Measurements from ENCODE around the gene KPNA1. TPM values are rescaled to one million over a fixed set of nuclear protein-coding genes. Genes with fewer than 3 reads are reported as not detected.

The KPNA1 gene
- polyA plus RNA-seq, 6 donors from 2014 or later: 31.5 to 44.1 (median 34.5) TPM

DNA sequence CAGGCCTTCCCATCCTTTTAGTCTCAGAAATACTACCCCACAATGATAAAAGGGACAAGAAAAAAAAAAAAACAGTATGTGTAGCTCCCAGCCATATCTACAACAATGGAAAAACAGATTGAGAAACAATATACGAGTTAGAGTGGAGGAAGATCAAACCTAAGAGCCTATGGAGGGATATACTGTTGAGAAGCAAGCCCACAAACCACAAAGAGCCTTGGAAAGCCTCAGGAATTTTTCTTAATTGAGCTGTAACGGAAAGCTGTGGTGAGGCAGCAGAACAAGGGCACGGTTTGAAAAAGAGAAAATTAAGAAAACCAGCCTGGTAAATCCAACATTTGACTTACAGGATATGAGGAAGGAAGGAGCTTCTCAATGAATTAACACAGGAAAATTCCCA lies 21.4 kb downstream of the KPNA1 start:
- H3K27me3 Mint-ChIP-seq: no peaks in the 10 kb centered on the region
- H3K36me3 Mint-ChIP-seq: peaks cover 15 to 16% of the 10 kb centered on the region in 2 donors
- peak overlapping the region in 1 of 6 donors; percentile 43 for H3K27ac Mint-ChIP-seq
- H3K4me1 Mint-ChIP-seq: peaks cover 4 to 8% (median 4%) of the 10 kb centered on the region in 3 donors
- DNase-seq: no peak
- H3K4me3 Mint-ChIP-seq: no peak overlapping the region
- no peak for ATAC-seq (ENCODE audit: low read depth in 2 of 2)
- H3K9me3 Mint-ChIP-seq: no peaks in the 10 kb centered on the region

DNA sequence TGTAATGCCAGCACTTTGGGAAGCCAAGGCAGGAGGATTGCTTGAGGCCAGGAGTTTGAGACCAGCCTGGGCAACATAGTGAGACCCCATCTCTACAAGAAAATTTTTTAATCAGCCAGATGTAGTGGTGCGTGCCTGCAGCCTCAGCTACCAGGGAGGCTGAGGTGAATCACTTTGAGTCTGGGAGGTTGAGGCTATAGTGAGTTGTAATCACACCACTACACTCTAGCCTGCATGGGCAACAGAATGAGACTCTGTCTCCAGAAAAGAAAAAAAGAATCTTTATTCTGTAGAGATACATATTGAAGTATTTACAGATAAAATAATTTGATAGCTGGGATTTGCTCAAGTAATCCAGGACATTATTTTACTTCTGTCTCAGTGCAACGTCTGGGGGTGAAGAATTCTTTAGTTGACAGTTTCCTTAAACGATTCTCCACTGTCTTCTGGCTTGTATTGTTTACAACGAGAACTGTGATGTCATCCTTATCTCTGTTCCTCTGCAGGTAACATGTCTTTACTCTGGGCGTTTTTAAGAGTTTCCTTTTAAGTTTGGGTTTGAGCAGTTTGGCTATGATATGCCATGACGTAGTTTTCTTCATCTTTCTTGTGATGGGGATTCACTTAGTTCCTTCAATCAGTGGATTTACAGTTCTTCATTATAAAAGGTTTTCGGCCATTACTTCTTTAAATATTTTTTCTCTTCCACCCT lies 26.3 kb downstream of the KPNA1 start:
- H3K4me1 Mint-ChIP-seq: peaks cover 0 to 8% (median 7%) of the 10 kb centered on the region in 3 donors
- H3K9me3 Mint-ChIP-seq: no peaks in the 10 kb centered on the region
- H3K27me3 Mint-ChIP-seq: no peaks in the 10 kb centered on the region
- H3K4me3 Mint-ChIP-seq: no peak overlapping the region
- peak overlapping the region in 1 of 6 donors; percentile 36 for H3K27ac Mint-ChIP-seq
- no peak for ATAC-seq (ENCODE audit: low read depth in 2 of 2)
- DNase-seq: no peak
- H3K36me3 Mint-ChIP-seq: peaks cover 4 to 14% of the 10 kb centered on the region in 2 donors

DNA sequence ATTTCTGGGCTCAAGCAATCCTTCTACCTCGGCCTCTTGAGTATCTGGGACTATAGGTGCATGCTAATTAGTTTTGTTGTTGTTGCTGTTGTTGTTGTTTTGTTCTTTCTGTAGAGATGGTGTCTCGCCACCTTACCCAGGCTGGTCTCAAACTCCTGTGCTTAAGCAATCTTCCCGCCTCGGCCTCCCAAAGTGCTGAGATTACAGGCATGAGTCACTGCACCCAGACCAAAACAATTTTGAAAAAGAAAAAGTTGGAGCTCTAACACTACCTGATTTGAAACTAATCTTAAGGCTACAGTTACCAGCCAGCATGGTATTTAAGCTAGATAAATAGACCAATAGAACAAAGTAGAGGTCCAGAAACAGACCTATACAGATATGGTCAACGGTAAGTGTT lies 29.8 kb downstream of the KPNA1 start:
- no peaks in the 10 kb centered on the region for H3K9me3 Mint-ChIP-seq
- ATAC-seq (ENCODE audit: low read depth in 2 of 2) (no peak), DNase-seq (no peak)
- H3K4me1 Mint-ChIP-seq: peaks cover 13 to 21% (median 18%) of the 10 kb centered on the region in 3 donors
- H3K36me3 Mint-ChIP-seq: peaks cover 4 to 5% of the 10 kb centered on the region in 2 donors
- H3K4me3 Mint-ChIP-seq: no peak overlapping the region
- no peak overlapping the region for H3K27ac Mint-ChIP-seq
- H3K27me3 Mint-ChIP-seq: no peaks in the 10 kb centered on the region

DNA sequence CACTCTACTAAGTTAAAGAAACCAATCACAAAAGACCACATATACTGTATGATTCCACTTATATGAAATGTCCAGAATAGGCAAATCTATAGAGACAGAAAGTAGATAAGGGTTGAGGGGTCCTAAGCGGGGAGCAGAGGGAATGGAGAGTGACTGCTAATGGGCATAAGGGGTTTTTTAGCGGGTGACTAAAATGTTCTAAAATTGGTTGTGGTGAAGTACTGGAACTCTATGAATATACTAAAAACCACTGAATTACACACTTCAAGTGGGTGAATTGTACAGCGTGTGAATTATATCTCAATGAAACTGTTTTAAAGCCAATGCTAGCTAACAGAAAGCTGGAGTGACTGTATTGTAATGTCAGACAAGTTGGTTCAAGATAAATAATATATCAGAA lies 33.3 kb downstream of the KPNA1 start:
- Mint-ChIP-seq H3K4me3 (no peak overlapping the region), H3K27ac (peak overlapping the region in 3 of 6 donors; percentile 74 to 97 (median 79)), H3K36me3 (peaks cover 0 to 4% of the 10 kb centered on the region in 2 donors), H3K9me3 (no peaks in the 10 kb centered on the region), H3K27me3 (no peaks in the 10 kb centered on the region), H3K4me1 (peaks cover 21 to 33% (median 25%) of the 10 kb centered on the region in 3 donors)
- DNase-seq (no peak), ATAC-seq (ENCODE audit: low read depth in 2 of 2) (no peak)

DNA sequence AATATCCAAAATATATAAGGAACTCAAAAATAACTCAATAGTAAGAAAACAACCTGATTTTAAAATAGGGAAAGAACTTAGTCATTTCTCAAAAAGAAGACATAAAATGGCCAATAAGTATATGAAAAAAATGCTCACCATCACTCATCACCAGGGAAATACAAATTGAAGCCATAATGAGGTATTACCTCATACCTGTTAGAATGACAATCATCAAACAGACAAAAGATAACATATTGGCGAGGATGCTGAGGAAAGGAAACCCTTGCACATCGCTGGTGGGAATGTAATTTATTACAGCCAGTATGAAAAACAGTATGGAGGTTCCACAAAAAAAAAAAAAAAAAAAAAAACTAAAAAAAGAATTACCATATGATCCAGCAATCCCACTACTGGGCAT lies 38.2 kb downstream of the KPNA1 start:
- Mint-ChIP-seq H3K36me3 (peaks cover 0 to 5% of the 10 kb centered on the region in 2 donors), H3K27me3 (no peaks in the 10 kb centered on the region), H3K9me3 (no peaks in the 10 kb centered on the region), H3K4me3 (no peak overlapping the region), H3K27ac (peak overlapping the region in 1 of 6 donors; percentile 10), H3K4me1 (peaks cover 26 to 67% (median 54%) of the 10 kb centered on the region in 3 donors)
- no peak for ATAC-seq (ENCODE audit: low read depth in 2 of 2)
- no peak for DNase-seq

DNA sequence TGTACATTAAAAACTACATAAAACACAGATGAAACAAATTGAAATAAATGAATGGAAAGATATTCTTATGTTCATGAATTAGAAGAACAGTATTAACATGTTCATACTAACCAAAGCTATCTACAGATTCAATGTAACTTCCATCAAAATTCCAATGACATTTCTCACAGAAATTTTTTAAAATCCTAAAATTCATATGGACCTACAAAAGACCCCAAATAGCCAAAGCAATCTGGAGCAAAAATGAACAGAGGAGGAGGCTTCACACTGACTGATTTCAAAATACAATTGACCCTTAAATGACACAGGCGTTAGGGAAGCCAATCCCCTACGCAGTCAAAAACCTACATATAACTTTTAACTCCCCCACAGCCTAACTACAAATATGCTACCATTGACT lies 39.4 kb downstream of the KPNA1 start:
- Mint-ChIP-seq H3K27me3 (no peaks in the 10 kb centered on the region), H3K4me1 (peaks cover 26 to 73% (median 55%) of the 10 kb centered on the region in 3 donors), H3K27ac (peak overlapping the region in 1 of 6 donors; percentile 44), H3K36me3 (peaks cover 0 to 5% of the 10 kb centered on the region in 2 donors), H3K9me3 (peaks cover 0 to 2% (median 0%) of the 10 kb centered on the region in 7 donors), H3K4me3 (no peak overlapping the region)
- ATAC-seq (ENCODE audit: low read depth in 2 of 2): no peak
- no peak for DNase-seq

DNA sequence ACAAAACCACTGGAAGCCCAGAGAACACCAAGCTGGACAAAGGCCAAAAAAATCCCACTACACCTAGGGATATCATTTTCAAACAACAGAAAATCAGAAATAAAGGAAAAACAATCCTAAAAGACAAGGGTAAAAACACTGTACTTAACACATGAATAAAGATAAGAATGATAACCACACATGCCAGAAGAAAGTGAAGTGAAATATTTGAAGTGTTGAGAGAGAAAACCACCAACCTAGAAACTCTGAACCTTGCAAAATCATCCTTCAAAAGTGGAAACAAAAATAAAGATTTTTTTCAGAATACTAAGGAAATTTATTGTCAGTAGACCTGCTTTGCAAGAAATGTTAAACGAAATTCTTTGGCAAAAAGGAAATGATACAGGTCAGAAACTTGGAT lies 45.1 kb downstream of the KPNA1 start:
- peaks cover 31 to 58% (median 38%) of the 10 kb centered on the region in 3 donors for H3K4me1 Mint-ChIP-seq

DNA sequence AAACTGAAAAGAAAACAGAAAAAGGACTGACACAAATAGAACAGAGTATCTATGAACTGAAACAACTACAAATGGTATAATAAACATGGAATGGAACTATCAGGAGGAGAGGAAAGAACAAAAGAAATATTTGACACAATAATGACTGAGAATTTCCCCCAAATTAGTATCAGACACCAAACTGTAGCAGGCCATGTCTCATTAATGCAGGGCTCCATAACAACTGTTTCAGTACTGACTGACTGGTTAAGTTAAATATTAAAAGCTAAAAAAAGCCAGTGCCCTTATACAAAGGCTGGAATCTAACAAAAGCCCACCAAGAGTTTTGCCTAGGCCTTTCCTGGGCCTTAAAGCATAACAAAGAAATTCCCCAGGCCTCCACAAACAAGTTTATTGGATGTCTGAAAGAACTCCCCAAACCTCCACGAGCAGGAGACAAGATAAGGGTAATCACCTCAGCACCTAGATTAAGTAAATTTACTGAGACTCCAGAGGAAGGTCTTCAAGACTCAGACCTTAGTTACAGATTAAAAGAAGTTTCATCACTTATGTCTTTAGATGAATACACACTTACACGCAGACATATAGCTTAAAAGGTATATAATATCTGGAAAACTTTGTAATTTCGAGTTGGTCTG lies 45.7 kb downstream of the KPNA1 start:
- peaks cover 27 to 51% (median 32%) of the 10 kb centered on the region in 3 donors for H3K4me1 Mint-ChIP-seq
- no peak overlapping the region for H3K4me3 Mint-ChIP-seq
- H3K36me3 Mint-ChIP-seq: peaks cover 0 to 10% of the 10 kb centered on the region in 2 donors
- H3K27ac Mint-ChIP-seq: peak overlapping the region in 5 of 6 donors; percentile 35 to 82 (median 60)
- H3K27me3 Mint-ChIP-seq: no peaks in the 10 kb centered on the region
- DNase-seq: no peak
- ATAC-seq (ENCODE audit: low read depth in 2 of 2): no peak
- H3K9me3 Mint-ChIP-seq: peaks cover 0 to 2% (median 0%) of the 10 kb centered on the region in 7 donors

More for the DNA sequence above, 45.1 kb downstream of the KPNA1 start:
- peaks cover 0 to 2% (median 0%) of the 10 kb centered on the region in 7 donors for H3K9me3 Mint-ChIP-seq
- no peak overlapping the region for H3K4me3 Mint-ChIP-seq
- DNase-seq: no peak
- ATAC-seq (ENCODE audit: low read depth in 2 of 2): no peak
- H3K27me3 Mint-ChIP-seq: no peaks in the 10 kb centered on the region
- peaks cover 0 to 10% of the 10 kb centered on the region in 2 donors for H3K36me3 Mint-ChIP-seq
- peak overlapping the region in 4 of 6 donors; percentile 36 to 69 (median 59) for H3K27ac Mint-ChIP-seq

DNA sequence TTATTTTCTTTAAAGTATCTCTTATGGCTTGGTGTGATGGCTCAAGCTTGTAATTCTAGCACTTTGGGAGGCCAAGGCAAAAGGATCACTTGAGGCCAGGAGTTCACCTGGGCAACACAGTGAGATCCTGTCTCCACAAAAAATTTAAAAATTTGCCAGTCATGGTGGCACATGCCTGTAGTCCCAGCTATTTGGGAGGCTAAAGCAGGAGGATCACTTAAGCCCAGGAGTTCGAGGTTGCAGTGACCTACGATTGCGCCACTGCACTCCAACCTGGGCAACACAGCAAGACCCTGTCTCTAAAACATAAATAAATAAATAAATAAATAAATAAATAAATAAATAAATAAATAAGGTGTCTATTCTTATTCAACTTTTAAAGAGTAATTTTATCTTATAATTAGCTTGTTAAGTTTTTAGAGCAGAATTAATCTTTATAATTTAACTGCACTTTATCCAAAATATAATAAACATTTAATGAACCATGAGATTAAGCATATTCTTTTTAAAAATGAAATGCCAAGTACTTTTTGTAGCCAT lies 48.0 kb downstream of the KPNA1 start:
- Mint-ChIP-seq H3K9me3 (peaks cover 0 to 2% (median 0%) of the 10 kb centered on the region in 7 donors), H3K4me3 (no peak overlapping the region), H3K27me3 (no peaks in the 10 kb centered on the region), H3K36me3 (peaks cover 0 to 22% of the 10 kb centered on the region in 2 donors), H3K4me1 (peaks cover 16 to 32% (median 17%) of the 10 kb centered on the region in 3 donors), H3K27ac (peak overlapping the region in 1 of 6 donors; percentile 31)
- DNase-seq (no peak), ATAC-seq (ENCODE audit: low read depth in 2 of 2) (no peak)

DNA sequence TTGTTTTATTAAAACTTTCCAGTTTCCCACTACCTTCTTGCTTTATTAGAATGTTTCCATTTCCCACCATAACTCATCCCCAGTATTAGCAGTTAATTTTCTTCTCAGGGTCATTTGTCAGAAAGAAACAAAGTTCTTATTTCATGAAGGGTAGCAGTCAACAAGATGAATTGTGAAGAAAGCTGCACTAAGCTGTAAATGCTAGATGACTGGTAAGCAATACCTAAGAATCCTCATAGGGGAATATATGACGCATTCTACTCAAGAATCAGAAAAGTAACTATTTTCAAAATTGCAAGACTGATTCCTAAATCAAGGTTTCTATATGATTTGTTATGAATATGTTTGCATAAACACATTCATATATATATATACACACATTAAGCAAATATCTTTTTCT lies 50.1 kb downstream of the KPNA1 start:
- DNase-seq: no peak
- peaks cover 0 to 25% of the 10 kb centered on the region in 2 donors for H3K36me3 Mint-ChIP-seq
- H3K9me3 Mint-ChIP-seq: no peaks in the 10 kb centered on the region
- H3K27ac Mint-ChIP-seq: peak overlapping the region in 3 of 6 donors; percentile 8 to 78 (median 44)
- H3K27me3 Mint-ChIP-seq: no peaks in the 10 kb centered on the region
- ATAC-seq (ENCODE audit: low read depth in 2 of 2): no peak
- peaks cover 7 to 12% (median 10%) of the 10 kb centered on the region in 3 donors for H3K4me1 Mint-ChIP-seq
- no peak overlapping the region for H3K4me3 Mint-ChIP-seq

DNA sequence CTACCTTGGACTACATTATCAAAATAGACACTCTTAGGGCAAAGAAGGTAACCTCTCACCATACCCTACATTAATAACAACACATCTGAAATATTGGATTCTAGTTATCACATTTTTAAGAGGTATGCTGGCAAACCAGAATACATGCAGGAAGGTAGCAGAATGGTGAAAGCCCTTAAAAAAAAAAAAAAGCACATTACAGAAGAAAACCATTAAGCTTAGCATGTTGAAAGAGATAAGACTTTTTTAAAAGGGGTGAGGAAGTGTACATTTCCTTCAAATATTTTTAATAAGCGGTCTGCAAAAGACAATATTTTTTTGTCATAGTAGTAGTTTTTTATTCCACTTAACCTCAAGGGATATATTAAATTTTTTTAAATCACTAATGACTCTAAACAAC lies 52.3 kb downstream of the KPNA1 start:
- Mint-ChIP-seq H3K27ac (no peak overlapping the region), H3K9me3 (no peaks in the 10 kb centered on the region), H3K36me3 (peaks cover 6 to 28% of the 10 kb centered on the region in 2 donors), H3K4me1 (no peaks in the 10 kb centered on the region), H3K27me3 (no peaks in the 10 kb centered on the region), H3K4me3 (no peak overlapping the region)
- DNase-seq (no peak), ATAC-seq (ENCODE audit: low read depth in 2 of 2) (no peak)

DNA sequence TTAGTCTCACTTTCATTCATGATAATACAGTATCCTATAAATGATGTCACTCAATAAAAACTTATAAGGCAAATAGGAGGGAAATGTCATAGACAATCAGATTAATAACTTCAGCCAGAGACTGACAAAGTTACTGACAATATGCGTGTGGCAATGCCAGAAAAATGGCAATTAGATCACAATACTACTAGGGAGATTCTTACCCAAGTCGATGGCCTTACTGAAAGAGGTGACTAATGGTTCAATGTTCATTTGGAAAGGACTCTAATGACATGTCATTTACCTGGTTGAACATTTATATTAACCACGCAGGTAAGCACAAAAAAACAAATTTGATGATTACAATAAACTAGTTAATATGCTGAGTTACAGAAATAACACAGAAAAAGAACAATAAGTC lies 52.9 kb downstream of the KPNA1 start:
- peak overlapping the region in 4 of 6 donors; percentile 22 to 44 (median 42) for H3K27ac Mint-ChIP-seq

DNA sequence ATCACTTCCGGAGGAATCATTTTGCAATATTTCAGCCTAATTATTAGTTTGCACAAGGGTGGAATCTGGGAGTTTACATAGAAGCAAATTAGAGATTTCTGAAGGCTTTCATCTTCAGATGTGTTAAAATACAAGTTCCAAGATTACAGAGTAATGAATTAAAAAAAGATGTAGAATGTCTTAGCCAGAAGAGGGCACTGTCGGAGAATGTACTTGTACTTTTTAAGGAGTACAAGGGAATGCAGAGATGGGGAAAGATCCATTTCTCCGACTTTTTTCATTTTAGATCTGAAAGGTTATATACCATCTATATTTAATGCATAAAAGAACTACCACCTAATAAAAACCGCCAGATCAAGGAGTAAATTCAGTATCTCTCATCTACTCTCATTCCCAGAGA lies 55.7 kb downstream of the KPNA1 start:
- DNase-seq (no peak), ATAC-seq (ENCODE audit: low read depth in 2 of 2) (no peak)
- H3K9me3 Mint-ChIP-seq: no peaks in the 10 kb centered on the region
- H3K27me3 Mint-ChIP-seq: no peaks in the 10 kb centered on the region
- peaks cover 16 to 19% of the 10 kb centered on the region in 2 donors for H3K36me3 Mint-ChIP-seq
- H3K4me1 Mint-ChIP-seq: no peaks in the 10 kb centered on the region
- no peak overlapping the region for H3K4me3 Mint-ChIP-seq
- H3K27ac Mint-ChIP-seq: peak overlapping the region in 4 of 6 donors; percentile 5 to 79 (median 38)

More for the DNA sequence above, 52.9 kb downstream of the KPNA1 start:
- H3K27me3 Mint-ChIP-seq: no peaks in the 10 kb centered on the region
- H3K4me1 Mint-ChIP-seq: no peaks in the 10 kb centered on the region
- ATAC-seq (ENCODE audit: low read depth in 2 of 2): no peak
- no peaks in the 10 kb centered on the region for H3K9me3 Mint-ChIP-seq
- no peak overlapping the region for H3K4me3 Mint-ChIP-seq
- DNase-seq: no peak
- peaks cover 7 to 24% of the 10 kb centered on the region in 2 donors for H3K36me3 Mint-ChIP-seq
